ENCODE data around the gene GTF3C5.

The GTF3C5 gene, protein sequence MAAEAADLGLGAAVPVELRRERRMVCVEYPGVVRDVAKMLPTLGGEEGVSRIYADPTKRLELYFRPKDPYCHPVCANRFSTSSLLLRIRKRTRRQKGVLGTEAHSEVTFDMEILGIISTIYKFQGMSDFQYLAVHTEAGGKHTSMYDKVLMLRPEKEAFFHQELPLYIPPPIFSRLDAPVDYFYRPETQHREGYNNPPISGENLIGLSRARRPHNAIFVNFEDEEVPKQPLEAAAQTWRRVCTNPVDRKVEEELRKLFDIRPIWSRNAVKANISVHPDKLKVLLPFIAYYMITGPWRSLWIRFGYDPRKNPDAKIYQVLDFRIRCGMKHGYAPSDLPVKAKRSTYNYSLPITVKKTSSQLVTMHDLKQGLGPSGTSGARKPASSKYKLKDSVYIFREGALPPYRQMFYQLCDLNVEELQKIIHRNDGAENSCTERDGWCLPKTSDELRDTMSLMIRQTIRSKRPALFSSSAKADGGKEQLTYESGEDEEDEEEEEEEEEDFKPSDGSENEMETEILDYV

DNA sequence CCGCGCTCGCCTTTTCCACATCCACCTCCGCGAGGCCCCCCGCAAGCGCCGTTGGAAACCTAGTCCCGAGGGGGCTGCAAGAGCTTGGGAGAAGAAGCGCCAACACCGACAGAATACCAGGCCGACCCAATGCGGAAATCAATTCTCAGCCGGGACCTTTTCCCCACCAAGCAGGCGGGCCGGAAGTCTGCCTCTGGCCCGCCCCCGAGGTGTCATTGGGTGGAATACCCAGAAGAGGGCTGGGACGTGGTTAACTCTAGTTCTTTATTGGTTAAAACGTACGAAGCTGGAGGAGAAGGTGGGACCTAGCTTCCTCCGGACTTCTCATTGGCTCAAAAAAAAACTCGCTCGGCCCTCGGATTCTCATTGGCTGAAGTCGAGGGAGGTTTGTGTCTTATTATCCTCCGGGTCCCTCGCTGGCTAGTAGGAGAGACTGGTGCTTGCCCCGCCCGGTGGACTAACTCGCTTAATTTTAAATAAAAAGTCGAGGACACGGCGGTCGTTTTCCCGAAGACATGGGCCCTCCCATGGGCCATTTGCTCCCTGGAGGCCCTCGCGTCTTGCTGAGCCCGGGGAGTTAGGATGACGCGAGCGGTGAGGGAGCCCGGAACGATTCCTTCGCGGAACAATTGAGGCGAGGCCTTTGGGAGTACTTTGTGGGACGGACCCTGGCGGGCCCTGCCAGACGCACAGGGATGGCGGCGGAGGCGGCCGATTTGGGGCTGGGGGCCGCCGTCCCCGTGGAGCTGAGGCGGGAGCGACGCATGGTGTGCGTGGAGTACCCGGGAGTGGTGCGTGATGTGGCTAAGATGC, at the start of gene GTF3C5:
TSS of gene GTF3C5 (plus strand) at position 681 of the 813 bp plus-strand sequence. CDS start at position 696, 15 bp downstream.
- H3K36me3 Mint-ChIP-seq, result peaks cover 19% of the 10 kb centered on the region

DNA sequence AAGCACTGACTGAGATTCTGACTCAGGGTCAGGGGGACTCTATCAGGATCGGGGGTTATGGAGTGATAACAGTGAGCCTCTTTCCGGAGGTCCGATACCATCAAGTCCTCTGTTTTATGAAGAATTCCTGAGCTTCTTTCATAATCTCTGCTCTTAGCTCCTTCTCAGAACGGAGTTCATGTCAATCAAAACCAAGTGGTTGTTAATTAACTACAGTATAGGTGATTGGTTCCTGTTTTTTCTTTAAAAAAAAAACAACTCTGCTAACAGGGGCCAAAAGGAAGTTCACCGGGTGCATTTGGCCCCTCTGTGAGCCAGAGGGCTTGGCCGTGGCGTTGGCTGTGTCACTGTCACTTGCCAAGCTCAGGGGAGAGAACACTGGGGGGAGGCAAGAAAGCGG, 48.3 kb upstream of the GTF3C5 start:
- H3K27me3 Mint-ChIP-seq, result peaks cover 100% of the 10 kb centered on the region
- CTCF ChIA-PET, result no interaction called here

More for the DNA sequence above, at the start of gene GTF3C5:
- CTCF ChIA-PET, result interaction anchor here (0.6 to 4.3 kb wide), 6 partner anchors 8 to 1134 kb away, joined by 3 to 27 read pairs (median 12); partner anchors contain the start of gene RNU6ATAC
- peaks cover 3% of the 10 kb centered on the region for H3K9me3 Mint-ChIP-seq
- H3K4me3 Mint-ChIP-seq, result peak within 1 kb of the TSS; percentile 96
- peak within 1 kb of the TSS; percentile 92 for H3K27ac Mint-ChIP-seq
- peak; percentile 95 for DNase-seq
- peaks cover 69% of the 10 kb centered on the region for H3K4me1 Mint-ChIP-seq
- peaks cover 4% of the 10 kb centered on the region for H3K27me3 Mint-ChIP-seq

DNA sequence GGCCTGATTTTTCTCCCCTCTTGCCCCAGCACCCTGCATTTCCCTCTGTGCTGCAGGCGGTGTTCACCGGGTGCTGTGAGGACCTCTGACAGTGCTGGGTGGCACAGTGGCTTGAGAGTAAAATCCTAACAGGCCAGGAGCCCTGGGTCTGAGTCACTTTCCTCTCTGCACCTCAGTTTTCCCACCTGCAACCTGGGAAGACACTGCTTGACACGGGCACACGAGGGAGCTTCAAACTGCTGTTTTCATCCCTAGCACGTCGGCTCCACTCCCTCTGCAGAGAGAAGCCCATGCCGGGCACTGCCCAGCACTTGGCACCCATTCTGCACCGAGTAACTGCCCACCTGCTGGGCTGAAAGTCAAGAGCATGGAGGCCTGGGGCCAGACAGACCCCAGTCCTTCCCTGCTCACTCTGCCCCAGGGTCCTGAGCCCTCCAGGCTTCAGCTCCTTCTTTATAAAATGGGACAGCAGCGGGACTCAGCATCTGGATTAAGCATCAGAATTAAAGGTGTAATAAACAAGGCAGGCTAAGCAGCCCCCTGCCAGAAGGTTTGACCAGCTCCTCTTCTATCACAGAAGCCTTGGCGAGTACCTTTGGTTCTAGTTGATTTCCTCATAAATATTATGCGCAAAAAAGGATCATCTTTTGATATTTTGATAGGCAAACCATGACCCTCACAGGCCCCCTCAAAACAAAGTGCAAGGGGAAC, 47.2 kb upstream of the GTF3C5 start:
- H3K36me3 Mint-ChIP-seq, result peaks cover 1% of the 10 kb centered on the region
- no peak overlapping the region for H3K4me3 Mint-ChIP-seq
- H3K9me3 Mint-ChIP-seq, result no peaks in the 10 kb centered on the region
- no peaks in the 10 kb centered on the region for H3K4me1 Mint-ChIP-seq
- CTCF ChIA-PET, result interaction anchor here (0.8 kb wide), 1 partner anchor 9 kb away, joined by 3 read pairs; no protein-coding TSS in a partner anchor
- no peak overlapping the region for H3K27ac Mint-ChIP-seq
- H3K27me3 Mint-ChIP-seq, result peaks cover 92% of the 10 kb centered on the region
- DNase-seq, result no peak

More for the DNA sequence above, 48.3 kb upstream of the GTF3C5 start:
- Mint-ChIP-seq H3K27ac (no peak overlapping the region), H3K36me3 (peaks cover 1% of the 10 kb centered on the region), H3K4me1 (no peaks in the 10 kb centered on the region), H3K9me3 (no peaks in the 10 kb centered on the region), H3K4me3 (no peak overlapping the region)
- DNase-seq, result no peak

DNA sequence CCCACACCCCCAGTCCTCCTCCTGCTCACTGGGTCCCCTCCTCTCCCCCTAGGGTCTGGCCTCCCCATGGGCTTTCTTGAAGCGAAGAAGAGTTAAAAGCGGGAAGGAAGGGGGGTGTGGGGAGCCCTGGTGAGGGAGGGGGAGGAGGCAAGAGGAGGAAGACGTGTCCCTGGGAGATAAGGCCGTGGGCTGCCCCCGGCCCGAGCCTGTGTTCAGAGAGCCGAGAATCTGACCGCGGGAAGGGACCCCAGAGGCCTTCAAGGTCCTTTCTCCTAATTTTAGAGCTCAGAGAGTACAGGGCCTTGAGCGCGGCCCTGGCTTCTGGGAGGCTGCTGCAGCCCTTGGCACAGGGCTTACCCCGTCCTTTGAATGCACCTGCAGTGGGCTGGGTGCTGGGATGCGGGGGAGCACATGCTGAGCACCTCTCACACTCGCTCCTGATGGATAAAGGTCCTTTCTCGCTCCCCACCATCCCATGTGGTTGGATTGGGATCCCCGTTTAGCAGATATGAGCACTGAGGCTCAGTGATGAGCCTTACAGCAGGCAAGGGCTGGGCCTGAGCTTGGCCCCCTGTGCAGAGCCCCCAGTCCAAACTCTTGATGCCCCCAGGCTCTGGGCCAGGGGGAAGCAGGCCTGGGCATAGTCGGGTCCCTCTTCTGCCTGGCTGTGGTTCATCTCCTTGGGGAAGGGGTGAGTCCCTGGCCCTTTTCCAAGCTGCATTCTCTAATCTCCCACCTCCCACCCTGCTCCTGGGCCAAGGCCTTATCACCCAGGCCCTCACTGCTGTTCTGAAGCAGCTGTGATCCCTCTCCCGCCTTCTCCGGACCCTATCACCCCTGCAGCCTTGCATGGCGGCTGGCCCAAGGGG, 46.4 kb upstream of the GTF3C5 start:
- Mint-ChIP-seq H3K27me3 (peaks cover 84% of the 10 kb centered on the region), H3K4me3 (no peak overlapping the region), H3K9me3 (no peaks in the 10 kb centered on the region), H3K4me1 (no peaks in the 10 kb centered on the region), H3K36me3 (peaks cover 1% of the 10 kb centered on the region), H3K27ac (no peak overlapping the region)
- no peak for DNase-seq
- CTCF ChIA-PET, result no interaction called here

DNA sequence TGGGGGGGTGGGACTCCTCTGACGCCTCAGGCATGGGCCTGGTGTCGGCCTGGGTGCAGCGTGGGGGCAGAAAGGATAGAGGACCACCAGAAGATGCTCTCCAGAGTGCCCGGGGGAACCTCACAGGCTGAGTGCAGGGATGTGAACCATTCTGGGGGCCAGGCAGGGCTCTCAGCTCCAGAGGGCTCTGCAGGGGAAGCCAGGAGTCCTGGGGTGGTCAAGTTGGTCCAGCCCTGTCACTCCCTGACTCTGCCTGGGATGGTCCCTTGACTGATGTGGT, 45.8 kb upstream of the GTF3C5 start:
- CTCF ChIA-PET, result no interaction called here
- Mint-ChIP-seq H3K36me3 (no peaks in the 10 kb centered on the region), H3K9me3 (peaks cover 2% of the 10 kb centered on the region), H3K4me1 (no peaks in the 10 kb centered on the region), H3K27me3 (peaks cover 78% of the 10 kb centered on the region), H3K4me3 (no peak overlapping the region), H3K27ac (no peak overlapping the region)
- DNase-seq, result no peak

DNA sequence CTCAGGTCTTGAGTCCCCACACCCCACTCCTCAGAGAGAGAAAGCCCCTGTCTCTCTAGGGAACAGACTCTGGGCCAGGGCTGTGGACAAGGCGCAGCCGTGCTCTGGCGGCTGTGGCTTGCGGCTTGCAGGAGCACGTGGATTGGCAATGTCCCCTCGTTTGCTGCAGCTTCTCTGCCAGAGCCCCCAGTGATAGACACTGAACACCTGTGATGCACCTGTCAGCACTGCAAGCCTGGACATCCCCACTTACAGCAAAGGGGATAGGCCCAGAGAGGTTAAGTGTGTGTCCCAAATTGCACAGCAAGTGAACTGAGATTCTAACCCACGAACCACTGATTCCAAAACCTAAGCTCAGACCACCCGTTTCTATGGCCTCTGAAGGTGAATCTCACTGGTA, 45.3 kb upstream of the GTF3C5 start:
- H3K4me3 Mint-ChIP-seq, result no peak overlapping the region
- H3K36me3 Mint-ChIP-seq, result no peaks in the 10 kb centered on the region
- CTCF ChIA-PET, result no interaction called here
- no peak overlapping the region for H3K27ac Mint-ChIP-seq
- peaks cover 75% of the 10 kb centered on the region for H3K27me3 Mint-ChIP-seq
- H3K9me3 Mint-ChIP-seq, result peaks cover 6% of the 10 kb centered on the region
- no peaks in the 10 kb centered on the region for H3K4me1 Mint-ChIP-seq
- DNase-seq, result no peak

DNA sequence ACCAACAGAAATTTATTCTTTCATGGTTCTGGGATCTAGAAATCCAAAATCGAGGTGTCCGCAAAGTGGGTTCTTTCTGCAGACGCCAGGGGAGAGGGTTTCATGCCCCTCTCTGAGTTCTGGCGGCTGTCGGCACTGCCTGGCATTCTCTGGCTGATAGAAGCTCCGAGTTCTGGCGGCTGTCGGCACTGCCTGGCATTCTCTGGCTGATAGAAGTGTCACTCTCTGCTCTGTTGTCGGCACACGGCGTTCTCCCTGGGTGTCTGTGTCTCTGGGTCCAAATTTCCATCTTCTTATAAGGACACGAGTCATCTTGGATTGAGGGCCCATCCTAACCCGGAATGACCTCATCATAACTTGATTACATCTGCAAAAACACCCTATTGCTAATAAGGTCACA, 44.7 kb upstream of the GTF3C5 start:
- H3K9me3 Mint-ChIP-seq, result peaks cover 6% of the 10 kb centered on the region
- no peak overlapping the region for H3K4me3 Mint-ChIP-seq
- no peak for DNase-seq
- no peak overlapping the region for H3K27ac Mint-ChIP-seq
- peaks cover 75% of the 10 kb centered on the region for H3K27me3 Mint-ChIP-seq
- H3K36me3 Mint-ChIP-seq, result no peaks in the 10 kb centered on the region
- no peaks in the 10 kb centered on the region for H3K4me1 Mint-ChIP-seq
- CTCF ChIA-PET, result no interaction called here

DNA sequence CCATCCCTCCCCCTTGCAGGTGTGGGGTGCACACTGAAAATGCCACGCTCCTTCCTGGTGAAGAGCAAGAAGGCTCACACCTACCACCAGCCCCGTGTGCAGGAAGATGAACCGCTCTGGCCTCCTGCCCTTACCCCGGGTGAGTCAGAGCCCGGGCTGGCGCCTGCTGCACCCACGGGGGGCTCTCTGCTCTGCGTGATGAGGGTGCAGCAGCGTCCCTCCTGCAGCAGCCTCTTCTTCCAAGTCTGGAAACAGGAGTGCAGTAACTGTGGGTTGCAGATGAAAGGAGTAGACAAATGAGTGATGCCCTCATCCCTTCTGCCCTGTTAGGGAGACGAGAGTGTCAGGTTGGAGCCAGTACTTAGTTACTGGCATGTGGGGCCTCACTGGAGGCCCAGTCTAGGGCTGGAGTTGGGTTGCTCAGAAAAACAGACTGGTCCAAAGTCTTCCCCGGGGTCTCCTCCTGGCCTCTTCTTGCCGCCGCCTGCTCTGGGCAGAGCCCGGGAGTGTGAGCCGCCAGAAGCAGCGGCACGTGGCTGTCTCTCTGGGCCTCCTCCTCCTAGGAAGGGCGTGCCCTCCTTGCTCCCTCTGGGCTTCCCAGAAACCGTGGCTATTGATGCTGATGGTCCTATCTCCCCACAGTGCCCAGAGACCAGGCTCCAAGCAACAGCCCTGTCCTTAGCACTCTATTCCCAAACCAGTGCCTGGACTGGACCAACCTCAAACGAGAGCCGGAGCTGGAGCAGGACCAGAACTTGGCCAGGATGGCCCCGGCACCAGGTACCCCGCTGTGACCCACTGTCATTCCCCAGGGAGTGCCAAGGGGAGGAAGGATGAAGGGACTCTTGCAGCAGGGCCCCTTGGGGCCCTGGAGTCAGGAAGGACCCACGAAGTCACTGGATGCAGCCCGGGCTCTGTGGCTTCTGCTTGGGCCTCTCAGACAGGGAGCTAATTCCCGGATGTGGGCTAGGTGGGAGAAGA, 43.9 kb upstream of the GTF3C5 start:
- Mint-ChIP-seq H3K4me3 (no peak overlapping the region), H3K4me1 (no peaks in the 10 kb centered on the region), H3K9me3 (peaks cover 6% of the 10 kb centered on the region), H3K27me3 (peaks cover 75% of the 10 kb centered on the region), H3K36me3 (no peaks in the 10 kb centered on the region), H3K27ac (peak overlapping the region; percentile 42)
- no peak for DNase-seq
- CTCF ChIA-PET, result no interaction called here

DNA sequence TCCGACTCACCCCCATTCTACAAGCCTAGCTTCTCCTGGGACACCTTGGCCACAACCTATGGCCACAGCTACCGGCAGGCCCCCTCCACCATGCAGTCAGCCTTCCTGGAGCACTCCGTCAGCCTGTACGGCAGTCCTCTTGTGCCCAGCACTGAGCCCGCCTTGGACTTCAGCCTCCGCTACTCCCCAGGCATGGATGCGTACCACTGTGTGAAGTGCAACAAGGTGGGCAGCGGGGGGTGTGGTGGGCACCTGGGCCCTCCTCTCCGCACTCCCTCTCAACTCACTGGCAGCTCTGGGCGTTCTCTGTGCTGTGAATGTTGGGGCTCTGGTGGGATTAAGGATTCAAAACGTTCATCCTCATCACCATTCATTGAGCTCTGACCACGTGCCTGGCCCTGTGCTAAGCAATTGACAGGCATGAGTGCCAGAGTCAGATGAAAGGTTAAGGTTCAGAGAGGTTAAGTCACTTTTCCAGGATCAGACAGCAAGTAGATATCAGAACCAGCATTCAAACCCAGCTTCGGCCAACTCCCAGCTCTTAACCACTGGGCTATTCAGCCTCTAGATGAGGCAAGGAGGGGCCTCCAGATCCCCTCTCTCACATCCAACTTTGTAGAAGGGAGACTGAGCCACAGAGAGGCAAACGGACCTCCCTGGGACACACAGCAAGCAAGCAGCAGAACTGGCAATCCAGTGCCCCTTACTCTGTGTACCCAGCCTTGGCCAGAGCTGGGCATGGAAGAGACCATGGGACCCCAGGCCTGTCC, 42.4 kb upstream of the GTF3C5 start:
- no peak for DNase-seq
- H3K27me3 Mint-ChIP-seq, result peaks cover 73% of the 10 kb centered on the region
- peaks cover 6% of the 10 kb centered on the region for H3K9me3 Mint-ChIP-seq
- CTCF ChIA-PET, result interaction anchor here (1.0 to 1.1 kb wide), 2 partner anchors 10 to 34 kb away, joined by 3 read pairs; partner anchors contain the start of gene GFI1B
- H3K36me3 Mint-ChIP-seq, result no peaks in the 10 kb centered on the region
- H3K4me1 Mint-ChIP-seq, result peaks cover 3% of the 10 kb centered on the region
- H3K4me3 Mint-ChIP-seq, result no peak overlapping the region
- no peak overlapping the region for H3K27ac Mint-ChIP-seq

DNA sequence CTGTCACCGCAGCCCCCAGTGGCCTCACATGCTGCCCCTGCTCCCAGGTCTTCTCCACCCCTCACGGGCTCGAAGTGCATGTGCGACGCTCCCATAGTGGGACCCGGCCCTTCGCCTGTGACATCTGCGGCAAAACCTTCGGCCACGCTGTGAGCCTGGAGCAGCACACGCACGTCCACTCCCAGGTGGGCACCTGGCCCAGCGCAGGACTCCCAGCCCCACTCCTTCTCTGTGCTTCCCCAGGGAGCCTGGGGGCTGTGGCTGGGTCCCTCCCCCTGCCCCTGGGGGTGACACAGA, 41.8 kb upstream of the GTF3C5 start:
- Mint-ChIP-seq H3K27ac (no peak overlapping the region), H3K4me1 (peaks cover 3% of the 10 kb centered on the region), H3K27me3 (peaks cover 73% of the 10 kb centered on the region), H3K36me3 (no peaks in the 10 kb centered on the region), H3K9me3 (peaks cover 6% of the 10 kb centered on the region), H3K4me3 (no peak overlapping the region)
- CTCF ChIA-PET, result interaction anchor here (1.0 to 1.1 kb wide), 2 partner anchors 11 to 33 kb away, joined by 3 read pairs; partner anchors contain the start of gene GFI1B
- DNase-seq, result no peak

DNA sequence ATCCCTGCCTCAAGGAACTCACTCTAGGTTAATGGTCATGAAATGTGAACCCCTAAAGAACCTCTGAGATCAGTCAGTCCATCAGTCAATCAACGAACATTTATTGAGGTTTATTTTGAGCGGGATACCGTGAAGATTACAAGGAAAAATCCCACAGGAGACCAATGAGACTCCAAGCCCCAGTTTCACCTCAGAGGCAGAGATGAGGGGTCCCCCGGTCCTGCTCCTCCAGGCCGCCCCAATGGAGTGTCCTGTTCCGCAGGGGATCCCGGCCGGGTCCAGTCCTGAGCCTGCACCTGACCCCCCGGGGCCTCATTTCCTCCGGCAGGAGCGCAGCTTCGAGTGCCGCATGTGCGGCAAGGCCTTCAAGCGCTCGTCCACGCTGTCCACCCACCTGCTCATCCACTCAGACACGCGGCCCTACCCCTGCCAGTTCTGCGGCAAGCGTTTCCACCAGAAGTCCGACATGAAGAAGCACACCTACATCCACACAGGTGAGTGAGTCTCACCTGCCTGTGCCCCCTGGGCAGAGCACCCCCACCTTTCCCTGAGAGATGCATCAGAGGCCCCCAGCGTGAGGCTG, 41.3 kb upstream of the GTF3C5 start:
- Mint-ChIP-seq H3K27me3 (peaks cover 73% of the 10 kb centered on the region), H3K36me3 (no peaks in the 10 kb centered on the region), H3K4me3 (no peak overlapping the region), H3K9me3 (peaks cover 6% of the 10 kb centered on the region), H3K4me1 (peaks cover 6% of the 10 kb centered on the region), H3K27ac (no peak overlapping the region)
- no peak for DNase-seq
- CTCF ChIA-PET, result interaction anchor here (1.1 kb wide), 1 partner anchor 33 kb away, joined by 3 read pairs; no protein-coding TSS in a partner anchor

Measured in activated naive CD4-positive, alpha-beta T cell treated with anti-CD3 and anti-CD28 coated beads, Interleukin-2, amount 10 ng/mL, durations not matched to agents 7 days and 5 days (primary cell).